Measurements from ENCODE around the gene LRRC4. TPM values are rescaled to one million over a fixed set of nuclear protein-coding genes. Genes with fewer than 3 reads are reported as not detected.
A peak's percentile ranks its signal among the peaks of the same experiment; 100 is the strongest.

Gene LRRC4
- total RNA-seq, 1 experiment from 2014 or later: 0.26 TPM

- POLR2A ChIA-PET (ENCODE audit: unreplicated experiment): no interaction called here
- Histone ChIP-seq H3K27ac (ENCODE audit: low read length) (peak overlapping the region; percentile 92), H3K4me2 (ENCODE audit: low read length) (no peak overlapping the region), H3K9ac (ENCODE audit: low read length) (0 out of 2 replicates have a peak overlapping the region, but pooled peaks have one; percentile 35), H3K4me1 (ENCODE audit: insufficient read depth, low read length) (peaks cover 64% of the 10 kb centered on the region), H3K36me3 (ENCODE audit: low read depth, low read length) (0 out of 2 replicates have a peak, but pooled peaks cover 11% of the 10 kb centered on the region), H3K9me3 (ENCODE audit: low read length) (no peaks in the 10 kb centered on the region), H3K9me2 (replicated peaks; ENCODE audit: low read length) (no peaks in the 10 kb centered on the region), H4K20me1 (ENCODE audit: low read length) (no peaks in the 10 kb centered on the region), H3K79me2 (ENCODE audit: low read length) (no peaks in the 10 kb centered on the region), H3K4me3 (ENCODE audit: low read length) (no peak overlapping the region), H2AFZ (ENCODE audit: low read length) (no peak overlapping the region), H3K27me3 (ENCODE audit: low read length) (no peaks in the 10 kb centered on the region), H3F3A (ENCODE audit: low read length, unreplicated experiment) (peaks cover 12% of the 10 kb centered on the region)
- intact Hi-C loops (cut with micrococcal nuclease): no loop called here
- CTCF ChIA-PET: no interaction called here
- ATAC-seq (no peak), DNase-seq (no peak)
- TF ChIP-seq CTCF (conservative IDR thresholded peaks at IDR 0.05; ENCODE audit: low read depth, low read length) (no peak), EZH2 (IDR thresholded peaks at IDR 0.05; ENCODE audit: low read length, unreplicated experiment) (no peak), EZH2phosphoT487 (IDR thresholded peaks at IDR 0.05; ENCODE audit: borderline replicate concordance, low read length) (no peak)
- no TSS peak for BruUV-seq (replicated peaks)
Observed at GRCh38 chr7:128025819-128026218, 5.4 kb downstream of the LRRC4 start.

DNA sequence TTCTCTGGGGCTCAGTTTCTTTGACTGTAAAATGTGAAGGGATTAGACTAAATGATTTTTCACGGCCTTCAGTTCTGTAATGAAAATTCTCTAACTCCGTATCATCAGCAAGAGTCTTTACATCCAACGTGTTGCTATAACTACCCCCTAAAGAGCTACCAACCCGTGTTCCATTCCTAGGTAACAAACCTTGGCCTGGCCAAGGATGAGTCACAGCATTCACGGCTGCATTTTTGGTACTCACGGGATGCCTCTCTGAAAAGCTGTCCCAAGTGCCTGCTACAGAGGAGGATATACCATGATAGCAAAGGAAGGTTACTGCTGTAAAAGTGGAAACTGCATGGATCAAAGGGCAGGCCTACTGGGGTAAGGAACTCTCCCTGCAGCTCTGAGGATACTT, 5.9 kb downstream of the LRRC4 start:
- no peaks in the 10 kb centered on the region for H4K20me1 ChIP-seq (ENCODE audit: low read length)
- TF ChIP-seq CTCF (conservative IDR thresholded peaks at IDR 0.05; ENCODE audit: low read depth, low read length): no peak
- BruUV-seq (replicated peaks): no TSS peak
- no peak overlapping the region for H2AFZ ChIP-seq (ENCODE audit: low read length)
- H3K27ac ChIP-seq (ENCODE audit: low read length): peak overlapping the region; percentile 92; the same call in 1 of the 2 replicates
- peaks cover 12% of the 10 kb centered on the region; the same call in 1 of the 2 replicates for H3K36me3 ChIP-seq (ENCODE audit: low read depth, low read length)
- DNase-seq: peak; percentile 40
- peaks cover 69% of the 10 kb centered on the region for H3K4me1 ChIP-seq (ENCODE audit: insufficient read depth, low read length)
- H3K4me3 ChIP-seq (ENCODE audit: low read length): no peak overlapping the region
- H3F3A ChIP-seq (ENCODE audit: low read length, unreplicated experiment): peaks cover 16% of the 10 kb centered on the region
- H3K79me2 ChIP-seq (ENCODE audit: low read length): no peaks in the 10 kb centered on the region
- no peaks in the 10 kb centered on the region for H3K27me3 ChIP-seq (ENCODE audit: low read length)
- H3K4me2 ChIP-seq (ENCODE audit: low read length): no peak overlapping the region
- ChIA-PET POLR2A (ENCODE audit: unreplicated experiment) (no interaction called here), CTCF (no interaction called here)
- no peak for ATAC-seq
- intact Hi-C loops (cut with micrococcal nuclease): no loop called here
- no peak overlapping the region for H3K9ac ChIP-seq (ENCODE audit: low read length)
- H3K9me2 ChIP-seq (replicated peaks; ENCODE audit: low read length): no peaks in the 10 kb centered on the region
- H3K9me3 ChIP-seq (ENCODE audit: low read length): no peaks in the 10 kb centered on the region

GRCh38 chr7:128024151-128024550, 7.1 kb downstream of the LRRC4 start:
- intact Hi-C loops (cut with micrococcal nuclease): no loop called here
- Histone ChIP-seq H3K9me2 (replicated peaks; ENCODE audit: low read length) (no peaks in the 10 kb centered on the region), H2AFZ (ENCODE audit: low read length) (no peak overlapping the region), H3K79me2 (ENCODE audit: low read length) (no peaks in the 10 kb centered on the region), H3K4me2 (ENCODE audit: low read length) (no peak overlapping the region), H3K27me3 (ENCODE audit: low read length) (no peaks in the 10 kb centered on the region), H3K4me1 (ENCODE audit: insufficient read depth, low read length) (peaks cover 70% of the 10 kb centered on the region), H3K9ac (ENCODE audit: low read length) (no peak overlapping the region), H4K20me1 (ENCODE audit: low read length) (no peaks in the 10 kb centered on the region), H3F3A (ENCODE audit: low read length, unreplicated experiment) (peaks cover 18% of the 10 kb centered on the region), H3K4me3 (ENCODE audit: low read length) (no peak overlapping the region), H3K36me3 (ENCODE audit: low read depth, low read length) (peaks cover 12% of the 10 kb centered on the region; the same call in 1 of the 2 replicates), H3K9me3 (ENCODE audit: low read length) (no peaks in the 10 kb centered on the region), H3K27ac (ENCODE audit: low read length) (peak overlapping the region; percentile 96; the same call in 1 of the 2 replicates)
- no TSS peak for BruUV-seq (replicated peaks)
- POLR2A ChIA-PET (ENCODE audit: unreplicated experiment): no interaction called here
- no peak for ATAC-seq
- TF ChIP-seq CTCF (conservative IDR thresholded peaks at IDR 0.05; ENCODE audit: low read depth, low read length) (no peak), EZH2 (IDR thresholded peaks at IDR 0.05; ENCODE audit: low read length, unreplicated experiment) (no peak), EZH2phosphoT487 (IDR thresholded peaks at IDR 0.05; ENCODE audit: borderline replicate concordance, low read length) (no peak)
- CTCF ChIA-PET: no interaction called here
- DNase-seq: no peak
